Mucosa of descending colon (tissue), 3 donors: ENCODE results near the gene AADAT. TPM values are rescaled to one million over a fixed set of nuclear protein-coding genes. Genes with fewer than 3 reads are reported as not detected.

ENCODE experiments used
- ATAC-seq: fragments of 200-7000 bp; cut with Tn5 transposase; one replicate; pipeline ENCODE4 v1.9.1; 2020; ENCODE audit warnings: mild to moderate bottlenecking, moderate library complexity
- DNase-seq, 3 donors: peaks; one replicate each; pipeline ENCODE4 v3.0.0-alpha.2; 2020
- H3K36me3 ChIP-seq: fragments of 200-600 bp; one replicate; pipeline ENCODE4 v1.8.0; 2021; ENCODE audit warnings: low read depth, mild to moderate bottlenecking
- H3K4me1 ChIP-seq: fragments of 200-600 bp; one replicate; pipeline ENCODE4 v1.8.0; 2021; ENCODE audit warnings: low read depth, mild to moderate bottlenecking
- H3K4me3 ChIP-seq: fragments of 200-600 bp; one replicate; pipeline ENCODE4 v1.8.0; 2021; ENCODE audit warnings: mild to moderate bottlenecking
- H3K9me3 ChIP-seq: fragments of 200-600 bp; one replicate; pipeline ENCODE4 v1.8.0; 2021; ENCODE audit warnings: mild to moderate bottlenecking
- intact Hi-C, 2 donors: fragments of 100-400 bp; cut with DNase I in 1 of 2; cut with micrococcal nuclease in 1 of 2; formaldehyde crosslinking; loops; one replicate each; pipeline versions ENCODE4 v1.11.0 to v1.11.1; 2022; cut with DNase I, micrococcal nuclease
- total RNA-seq, 3 donors: library from RNA; stranded (reverse); fragmentation: NEBNext Ultra II Directional in 2 of 3; extraction: Animal tissue kit (Norgen Biotek cat#: 25700) in 2 of 3; gene quantifications; one replicate each; pipeline versions ENCODE4 v1.2.1 to v1.2.4, GENCODE V29; 2021 to 2023
- TF ChIP-seq, protein P1 (sequence below): fragments of 200-600 bp; IDR thresholded peaks from one replicate; pipeline ENCODE4 v1.8.0; 2022; ENCODE audit warnings: antibody characterized with exemption, mild to moderate bottlenecking
- donor health status: DM: no; HTN: no; CAD: no; lungs with moderate emphysema.
- donor health status: DM: no; HTN: no; CAD: no.
- donor health status: DM: no; HTN: yes; CAD: no.

AADAT gene
- total RNA-seq, 3 donors from 2014 or later: 3.2 to 5.5 (median 4.9) TPM

DNA sequence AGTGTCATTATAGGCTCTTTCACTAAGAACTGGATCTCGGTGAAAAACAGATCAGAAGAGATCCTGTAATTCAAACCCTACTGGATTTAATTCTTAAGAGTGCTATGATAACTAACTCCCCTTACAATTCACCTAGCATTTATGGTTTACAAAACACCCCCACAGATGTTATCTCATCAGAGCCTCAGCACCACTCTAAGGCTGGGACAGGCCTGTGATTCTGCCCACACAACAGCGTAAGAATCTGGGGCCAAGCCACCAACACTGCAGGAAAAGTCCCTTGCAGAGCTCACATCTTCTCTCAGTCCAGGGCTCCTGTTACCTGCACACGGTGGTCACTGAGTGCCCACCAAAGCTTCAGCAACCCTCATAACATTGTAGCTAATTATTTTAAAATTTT is 72.5 kb downstream of the AADAT start:
- DNase-seq (no peak), ATAC-seq (no peak)
- TF ChIP-seq, protein P1, sequence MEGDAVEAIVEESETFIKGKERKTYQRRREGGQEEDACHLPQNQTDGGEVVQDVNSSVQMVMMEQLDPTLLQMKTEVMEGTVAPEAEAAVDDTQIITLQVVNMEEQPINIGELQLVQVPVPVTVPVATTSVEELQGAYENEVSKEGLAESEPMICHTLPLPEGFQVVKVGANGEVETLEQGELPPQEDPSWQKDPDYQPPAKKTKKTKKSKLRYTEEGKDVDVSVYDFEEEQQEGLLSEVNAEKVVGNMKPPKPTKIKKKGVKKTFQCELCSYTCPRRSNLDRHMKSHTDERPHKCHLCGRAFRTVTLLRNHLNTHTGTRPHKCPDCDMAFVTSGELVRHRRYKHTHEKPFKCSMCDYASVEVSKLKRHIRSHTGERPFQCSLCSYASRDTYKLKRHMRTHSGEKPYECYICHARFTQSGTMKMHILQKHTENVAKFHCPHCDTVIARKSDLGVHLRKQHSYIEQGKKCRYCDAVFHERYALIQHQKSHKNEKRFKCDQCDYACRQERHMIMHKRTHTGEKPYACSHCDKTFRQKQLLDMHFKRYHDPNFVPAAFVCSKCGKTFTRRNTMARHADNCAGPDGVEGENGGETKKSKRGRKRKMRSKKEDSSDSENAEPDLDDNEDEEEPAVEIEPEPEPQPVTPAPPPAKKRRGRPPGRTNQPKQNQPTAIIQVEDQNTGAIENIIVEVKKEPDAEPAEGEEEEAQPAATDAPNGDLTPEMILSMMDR: no peak
- no peak overlapping the region for H3K4me3 ChIP-seq
- intact Hi-C loops: no loop called here
- no peaks in the 10 kb centered on the region for H3K4me1 ChIP-seq
- H3K9me3 ChIP-seq: no peaks in the 10 kb centered on the region
- no peaks in the 10 kb centered on the region for H3K36me3 ChIP-seq

DNA sequence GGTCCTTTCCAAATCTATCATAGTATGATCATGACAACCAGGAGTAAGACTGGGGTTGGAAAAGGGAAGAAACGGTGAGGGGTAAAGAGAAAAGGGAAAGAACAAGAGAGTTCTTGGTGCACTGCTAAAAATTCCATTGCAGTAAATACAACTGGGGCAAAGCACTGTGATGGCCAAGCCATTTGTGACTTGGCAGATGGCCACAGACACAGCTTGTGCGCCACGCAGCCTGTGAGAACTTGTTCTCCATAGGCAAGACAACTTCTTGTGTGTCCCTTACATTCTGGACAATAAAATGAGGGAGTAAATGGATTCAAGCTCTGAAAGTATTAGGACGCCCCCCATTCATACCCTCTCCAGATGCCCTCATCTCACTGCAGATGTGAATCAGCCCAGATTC is 74.5 kb downstream of the AADAT start:
- no peak for DNase-seq
- intact Hi-C loops: no loop called here
- Histone ChIP-seq H3K4me1 (no peaks in the 10 kb centered on the region), H3K36me3 (no peaks in the 10 kb centered on the region), H3K9me3 (no peaks in the 10 kb centered on the region), H3K4me3 (no peak overlapping the region)
- ATAC-seq: no peak
- TF ChIP-seq, protein P1: no peak

DNA sequence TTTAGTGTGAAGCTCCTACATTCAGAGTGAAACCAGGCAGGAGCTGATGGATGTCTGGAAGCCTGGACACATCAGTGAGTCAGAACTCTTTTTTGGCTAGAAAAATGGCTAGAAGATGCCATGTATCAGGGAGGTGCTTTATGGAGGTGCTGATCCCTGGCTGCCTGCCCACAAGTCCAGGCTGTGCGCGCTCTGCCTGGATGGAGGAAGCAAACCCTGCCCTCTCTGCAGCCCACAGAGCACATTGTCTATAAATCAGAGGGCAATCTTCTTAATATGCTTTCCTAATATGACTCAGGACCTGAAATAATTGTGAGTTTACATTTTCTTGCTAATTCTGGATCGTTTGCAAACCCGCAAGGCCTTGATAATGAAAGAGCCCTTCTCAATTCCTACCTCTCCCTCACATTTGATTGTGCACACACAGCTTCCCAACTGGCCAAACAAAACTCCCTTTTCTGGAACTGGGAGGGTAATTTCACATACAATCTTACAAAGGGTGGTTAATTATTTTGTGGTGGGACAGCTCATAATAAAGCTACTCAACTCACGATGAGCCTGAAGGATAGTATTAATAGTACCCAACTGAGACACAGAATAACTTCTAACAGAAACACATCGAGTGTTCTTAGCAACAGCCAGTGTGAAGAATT is 75.3 kb downstream of the AADAT start:
- H3K9me3 ChIP-seq: no peaks in the 10 kb centered on the region
- ATAC-seq (no peak), DNase-seq (no peak)
- H3K36me3 ChIP-seq: no peaks in the 10 kb centered on the region
- TF ChIP-seq, protein P1: no peak
- no peak overlapping the region for H3K4me3 ChIP-seq
- intact Hi-C loops: no loop called here
- H3K4me1 ChIP-seq: no peaks in the 10 kb centered on the region

DNA sequence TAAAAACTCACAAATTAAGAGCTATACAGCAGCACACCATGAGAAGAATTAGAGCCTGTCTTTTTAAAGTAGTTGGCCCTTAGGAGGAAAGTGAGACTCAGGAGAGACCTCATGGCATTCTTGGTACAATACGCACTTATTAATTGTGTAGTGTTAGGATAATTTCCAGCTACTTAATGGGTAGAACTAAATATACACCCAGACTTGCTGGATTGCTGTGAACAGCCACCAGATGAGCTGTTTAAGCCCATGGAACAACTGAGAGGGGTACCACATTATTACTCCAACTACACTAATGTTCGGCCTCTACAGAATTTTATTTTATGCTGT is 77.2 kb downstream of the AADAT start:
- DNase-seq: no peak
- no peak for ATAC-seq
- Histone ChIP-seq H3K36me3 (no peaks in the 10 kb centered on the region), H3K9me3 (no peaks in the 10 kb centered on the region), H3K4me3 (no peak overlapping the region), H3K4me1 (no peaks in the 10 kb centered on the region)
- intact Hi-C loops: no loop called here
- TF ChIP-seq, protein P1: no peak

DNA sequence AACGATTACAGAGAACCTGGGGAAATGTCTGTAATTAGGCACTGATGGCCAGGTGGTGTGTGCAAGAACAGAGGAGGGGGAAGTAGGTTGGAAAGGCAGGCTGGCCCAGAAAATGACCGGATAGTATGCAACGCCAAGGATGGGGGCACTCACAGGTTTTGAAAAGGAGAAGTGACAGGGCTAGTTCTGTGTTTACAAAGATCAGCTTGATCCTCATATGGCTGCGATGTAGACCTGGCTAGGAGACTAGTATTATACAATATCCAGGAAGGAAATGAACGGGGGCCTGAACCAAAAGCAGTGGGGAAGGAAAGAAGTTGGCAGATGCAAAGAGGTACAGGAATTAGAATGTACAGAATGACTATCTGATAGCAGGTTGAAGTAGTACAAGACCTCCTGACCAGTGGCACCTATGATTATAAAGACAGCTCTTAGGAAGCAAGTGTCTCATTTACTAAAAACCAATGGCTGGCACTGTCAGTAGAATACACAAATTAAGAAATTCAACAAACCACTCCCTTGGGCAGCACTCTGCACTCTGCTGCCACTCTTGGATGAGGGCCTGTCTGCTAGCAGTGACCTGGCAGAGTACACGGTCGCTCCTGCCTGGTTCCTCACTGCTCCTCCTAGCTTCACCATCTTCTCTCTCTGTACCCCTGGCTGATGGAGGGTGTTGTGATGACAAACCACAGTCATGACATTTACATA is 77.7 kb downstream of the AADAT start:
- no peak for ATAC-seq

More for the DNA sequence above, 77.7 kb downstream of the AADAT start:
- no peaks in the 10 kb centered on the region for H3K9me3 ChIP-seq
- no peaks in the 10 kb centered on the region for H3K36me3 ChIP-seq
- H3K4me1 ChIP-seq: no peaks in the 10 kb centered on the region
- TF ChIP-seq, protein P1: no peak
- no peak overlapping the region for H3K4me3 ChIP-seq
- intact Hi-C loops: no loop called here
- no peak for DNase-seq

Other genes starting within 250 kb of the AADAT start
- 10 to 100 TPM in 1 of 3 donors, 1 to 10 TPM in 2; 2.5 to 10.8 (median 3.6) TPM for gene MFAP3L, start 63.6 kb downstream of the AADAT start, total RNA-seq